CD1c-positive myeloid dendritic cell (primary cell): Measurements from ENCODE around the gene POMGNT2.

Experiments
- DNase-seq: peaks from one replicate; pipeline ENCODE4 v3.0.0-alpha.2; 2016; ENCODE audit errors: extremely low spot score

POMGNT2 gene

DNA sequence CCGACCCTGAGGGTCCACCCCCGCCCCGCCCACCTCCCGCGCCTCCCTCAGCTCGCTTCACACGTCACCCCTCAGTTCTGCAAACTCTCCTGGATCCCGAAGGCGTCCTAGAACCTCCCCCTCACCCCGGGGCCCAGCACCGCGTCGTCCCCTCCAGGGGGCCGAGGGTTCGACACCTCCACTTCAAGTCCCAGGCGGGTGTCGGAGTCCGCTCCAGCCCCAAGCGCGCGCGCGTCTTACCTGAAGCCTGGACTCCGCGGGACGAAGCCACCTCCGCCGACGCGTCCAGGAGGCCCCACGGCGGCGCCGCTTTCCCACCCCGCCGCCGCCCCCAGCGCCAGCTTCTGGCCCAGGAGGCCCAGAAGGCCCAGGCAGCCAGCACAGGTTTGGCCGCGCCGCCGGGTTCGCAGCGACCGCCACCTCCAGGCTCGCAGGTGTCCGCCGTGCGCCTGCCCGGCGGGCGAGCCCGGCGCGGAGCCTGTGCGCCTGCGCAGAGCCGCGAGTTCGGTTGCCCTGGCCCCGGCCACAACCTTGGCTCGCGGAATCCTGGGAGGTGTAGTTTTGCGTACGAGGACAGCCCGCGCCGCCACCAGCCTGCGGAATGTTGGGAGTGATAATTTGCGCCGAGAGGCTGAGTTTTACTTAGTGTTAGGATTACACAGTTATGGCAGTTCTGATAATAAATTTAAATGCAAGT is at the start of gene POMGNT2:
Gene POMGNT2, minus strand, starts transcription at position 484 of the 697 bp plus-strand sequence. CDS start 24,648 bp downstream, outside the sequence.
- DNase-seq, result peak; percentile 89

DNA sequence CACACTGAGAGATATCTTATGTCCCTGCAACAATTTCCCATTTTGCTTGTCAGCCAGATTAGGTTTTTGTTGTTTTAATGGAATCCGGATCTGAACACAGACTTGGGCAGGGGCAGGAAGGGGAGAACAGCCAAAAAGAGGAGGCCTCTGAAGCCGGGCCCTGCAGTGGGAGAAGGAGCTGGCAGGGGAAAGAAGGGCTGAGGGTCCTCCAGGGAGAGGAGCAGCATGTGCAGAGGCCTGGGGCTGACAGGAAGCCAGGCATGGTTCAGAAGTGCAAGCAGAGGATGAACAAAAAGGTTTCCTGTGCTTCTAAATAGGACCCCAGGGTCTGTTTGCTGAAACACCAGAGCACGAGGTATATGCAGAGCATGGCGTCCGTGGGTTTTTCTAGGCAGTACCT is 49.1 kb upstream of the POMGNT2 start:
- DNase-seq, result no peak

DNA sequence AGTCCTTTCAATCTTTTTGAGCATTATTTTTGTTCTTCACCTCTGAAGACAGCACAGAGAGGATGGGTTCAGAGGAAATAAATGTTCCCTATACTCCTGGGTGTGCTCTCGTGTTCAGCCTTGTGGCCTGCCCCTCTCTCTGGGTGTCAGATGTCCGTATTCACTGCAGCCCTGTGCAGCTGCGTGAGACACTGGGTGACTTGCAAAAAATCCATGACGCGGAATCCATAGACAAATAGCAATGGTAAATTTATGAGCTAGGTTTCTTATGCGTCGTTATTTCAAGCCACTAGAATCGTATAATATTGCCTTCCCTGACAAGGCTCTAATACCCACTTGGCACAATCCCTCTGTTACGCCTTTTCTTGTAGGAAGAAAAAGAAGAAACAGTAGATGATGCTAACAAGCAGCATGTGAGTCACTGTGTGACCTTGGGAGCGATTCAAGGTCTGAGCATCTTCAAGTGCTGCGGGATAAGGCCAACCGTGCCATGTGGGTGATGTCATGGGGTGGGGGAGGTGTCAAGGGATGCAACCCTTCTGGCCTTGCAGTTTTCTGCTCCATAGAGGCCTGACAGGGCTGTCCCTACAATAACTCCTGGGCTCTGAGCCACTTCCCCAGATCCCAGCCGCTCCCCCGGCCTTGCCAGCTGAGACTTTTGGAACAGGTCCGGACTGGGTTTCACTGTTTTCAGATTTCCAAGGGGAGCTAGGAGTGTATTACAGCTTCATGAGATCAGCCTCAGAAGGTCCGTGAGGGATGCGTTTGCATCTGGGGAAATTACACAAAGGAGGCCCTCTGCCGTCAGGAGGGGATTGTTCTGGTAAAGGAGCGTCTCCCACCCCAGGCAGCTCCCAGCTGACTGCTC is 47.6 kb upstream of the POMGNT2 start:
- DNase-seq, result no peak

DNA sequence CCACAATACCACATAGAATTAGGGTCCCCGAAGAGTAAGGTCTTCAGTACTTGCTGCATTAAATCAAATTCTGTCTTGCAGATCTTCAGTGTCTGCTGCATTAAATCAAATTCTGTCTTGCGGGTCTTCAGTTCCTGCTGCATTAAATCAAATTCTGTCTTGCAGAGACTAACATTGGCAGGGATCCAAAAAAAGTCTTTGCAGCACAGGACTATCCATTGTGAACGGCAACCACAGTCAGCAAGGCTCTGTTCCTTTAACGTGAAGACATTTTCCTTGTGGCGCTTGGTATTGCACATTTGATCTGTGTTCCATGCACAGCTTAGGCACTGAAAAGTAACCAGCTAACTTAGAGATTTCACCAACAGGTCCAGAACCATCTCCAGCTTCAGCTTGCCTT is 46.8 kb upstream of the POMGNT2 start:
- no peak for DNase-seq

DNA sequence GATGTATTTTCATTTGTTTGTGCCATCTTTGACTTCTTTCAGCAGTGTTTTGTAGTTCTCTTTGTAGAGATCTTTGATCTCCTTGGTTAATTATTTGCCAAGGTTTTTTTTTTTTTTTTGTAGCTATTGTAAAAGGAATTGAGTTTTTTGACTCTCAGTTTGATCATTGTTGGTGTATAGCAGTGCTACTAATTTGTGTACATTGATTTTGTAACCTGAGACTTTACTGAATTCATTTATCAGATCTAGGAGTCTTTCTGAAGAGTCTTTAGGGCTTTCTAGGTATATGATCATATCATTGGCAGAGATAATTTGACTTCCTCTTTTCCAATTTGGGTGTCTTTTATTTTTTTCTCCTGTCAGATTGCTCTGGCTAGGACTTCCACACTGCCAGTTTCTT is 42.2 kb upstream of the POMGNT2 start:
- no peak for DNase-seq

DNA sequence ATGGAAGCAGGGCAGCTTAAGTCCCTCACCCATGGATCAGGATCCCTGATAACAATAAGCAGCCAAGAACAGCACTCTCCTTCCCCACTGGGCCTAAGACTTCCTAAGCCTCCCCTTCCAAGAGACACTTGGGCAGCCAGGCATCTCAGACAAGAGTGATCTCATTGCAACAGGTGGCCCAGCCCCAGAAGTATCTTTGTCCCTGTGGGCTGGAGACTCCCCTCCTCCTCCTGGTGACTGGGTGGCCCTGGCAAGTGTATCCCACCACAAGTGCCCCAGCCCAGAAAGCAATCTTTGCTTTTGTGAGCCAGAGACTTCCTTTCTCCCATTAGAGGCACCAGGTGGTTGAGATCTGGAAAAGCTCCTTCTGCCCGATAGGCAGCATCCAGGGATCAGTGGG is 40.7 kb upstream of the POMGNT2 start:
- DNase-seq, result no peak

DNA sequence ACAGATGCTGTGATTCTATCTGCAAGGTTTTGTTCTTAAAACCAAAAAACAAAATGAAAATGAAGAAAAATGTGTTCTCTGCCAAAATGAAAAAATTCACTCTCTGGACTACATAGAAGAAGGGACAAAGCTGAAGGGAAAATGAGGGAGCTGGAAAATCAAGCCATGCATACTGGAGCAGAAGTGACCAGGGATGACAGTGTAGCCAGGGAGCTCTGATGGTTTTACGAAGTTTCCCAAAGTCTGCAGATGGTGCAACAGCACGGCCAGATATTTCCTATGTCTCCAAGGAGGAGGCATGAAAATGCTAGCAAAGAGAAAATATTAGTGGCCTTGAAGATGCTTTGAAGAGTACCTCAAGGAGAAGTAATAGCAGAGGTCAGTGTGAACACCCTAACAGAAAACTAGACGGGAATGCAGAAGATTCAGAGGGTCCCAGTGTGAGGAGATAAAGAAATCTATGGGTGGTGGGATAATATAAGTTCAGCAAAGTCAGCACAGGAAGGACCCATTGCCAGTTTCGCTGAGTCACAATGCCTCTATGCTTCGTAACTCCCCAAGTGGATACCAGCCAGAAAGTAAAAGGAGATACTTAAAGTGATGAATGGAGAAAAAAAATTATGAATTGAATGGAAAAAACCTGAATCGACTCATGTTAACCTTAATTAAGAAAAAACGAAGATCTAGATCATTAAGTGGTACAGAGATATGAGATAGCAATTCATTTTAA is 39.0 kb upstream of the POMGNT2 start:
- no peak for DNase-seq

DNA sequence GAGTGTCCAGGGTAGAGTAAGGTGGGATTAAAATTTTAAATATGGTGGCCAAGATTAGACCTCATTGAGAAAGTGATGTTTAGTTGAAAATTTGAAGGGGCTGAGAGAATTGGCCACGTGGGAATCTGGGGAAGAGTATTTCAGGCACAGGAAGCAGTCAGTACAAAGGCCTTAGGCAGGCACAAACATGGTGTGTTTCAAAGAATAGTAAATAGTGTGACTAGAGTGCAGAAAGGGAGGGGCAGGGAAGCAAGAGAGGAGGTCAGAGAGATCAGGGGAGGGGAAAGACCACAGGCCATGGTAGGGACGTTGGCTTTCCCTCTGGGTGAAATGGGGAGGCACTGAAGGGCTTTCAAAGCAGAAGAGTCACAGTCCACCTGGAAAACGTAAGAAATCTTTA is 36.6 kb upstream of the POMGNT2 start:
- no peak for DNase-seq

DNA sequence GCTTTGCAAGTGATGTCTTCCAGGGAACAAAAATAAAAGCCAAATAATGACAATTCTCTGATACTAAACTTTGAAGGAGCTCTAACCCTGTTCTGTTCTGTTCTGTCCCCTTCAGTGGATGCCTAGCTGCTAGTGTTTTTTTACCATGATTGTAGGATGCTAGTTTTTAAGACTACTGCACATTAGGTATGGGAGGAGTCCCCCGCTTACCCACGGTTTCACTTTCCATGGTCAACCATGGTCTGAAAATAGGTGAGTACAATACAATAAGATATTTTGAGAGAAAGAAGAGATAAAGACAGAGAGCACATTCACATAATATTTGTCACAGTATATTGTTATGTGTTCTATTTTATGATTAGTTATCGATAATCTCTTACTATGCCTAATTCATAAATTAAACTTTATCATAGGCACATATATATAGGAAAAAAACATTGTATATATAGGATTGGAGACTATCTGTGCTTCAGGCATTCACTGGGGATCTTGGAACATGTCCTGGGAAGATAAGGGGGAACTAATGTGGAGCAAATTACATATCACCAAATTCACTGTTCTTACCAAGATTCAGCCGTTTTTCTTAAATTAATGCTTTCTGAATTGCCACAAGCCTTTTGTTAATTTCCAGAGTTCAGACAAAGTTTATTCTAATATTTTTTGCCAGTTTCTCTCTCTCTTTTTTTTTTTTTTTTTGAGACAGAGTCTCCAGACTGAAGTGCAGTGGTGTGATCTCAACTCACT is 32.8 kb upstream of the POMGNT2 start:
- DNase-seq, result no peak

DNA sequence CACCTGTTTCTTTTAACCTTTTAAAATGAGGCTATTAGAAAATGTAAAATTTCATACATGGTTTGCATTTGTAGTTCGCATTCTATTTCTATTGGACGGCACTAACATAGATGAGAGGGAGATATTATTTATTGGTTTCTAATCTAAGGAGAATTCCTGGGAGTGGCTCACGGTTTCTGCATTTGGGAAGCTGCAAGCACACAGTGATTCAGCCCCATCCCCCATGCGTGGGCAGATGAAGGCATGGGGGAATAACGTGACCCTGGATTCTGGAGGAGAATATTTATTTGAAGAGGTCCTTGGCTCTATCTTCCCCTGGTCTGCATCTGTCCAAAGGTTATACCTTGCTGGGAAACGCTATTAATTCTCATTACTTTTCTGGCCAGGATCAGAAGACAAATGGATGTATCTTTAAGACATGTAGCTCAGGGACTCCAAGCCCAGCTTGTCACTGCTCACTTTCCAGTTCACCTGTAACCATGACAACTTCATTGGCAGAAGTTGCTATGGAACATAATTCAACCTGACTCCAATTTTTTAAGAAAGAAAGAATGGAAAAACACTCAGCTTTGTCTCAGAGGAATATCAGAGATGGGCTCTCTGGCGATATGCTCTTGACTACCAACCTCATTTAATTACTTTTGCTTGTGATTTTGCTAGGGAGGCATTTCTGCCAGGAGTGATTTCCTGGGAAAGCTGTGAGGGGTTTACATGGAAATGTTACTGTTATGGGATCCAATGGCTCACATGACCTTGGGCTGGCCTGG is 27.2 kb upstream of the POMGNT2 start:
- no peak for DNase-seq

DNA sequence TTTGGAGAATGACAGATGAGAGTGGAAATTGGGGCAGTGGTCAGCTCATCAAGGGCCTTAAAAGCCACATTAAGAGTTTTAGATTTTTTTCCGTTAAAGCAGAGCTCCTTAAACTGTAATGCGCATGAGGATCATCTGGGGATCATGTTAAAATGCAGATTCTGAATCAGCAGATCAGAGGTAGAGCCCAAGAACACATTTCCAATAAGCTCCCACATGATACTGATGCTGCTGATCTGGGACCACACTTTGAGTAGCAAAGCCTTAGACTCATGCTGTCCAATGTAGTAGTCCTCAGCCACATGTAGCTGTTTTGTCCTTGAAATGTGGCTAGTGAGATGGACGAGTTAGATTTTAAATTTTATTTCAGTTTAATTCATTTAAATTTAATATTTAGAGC is 26.3 kb upstream of the POMGNT2 start:
- no peak for DNase-seq

DNA sequence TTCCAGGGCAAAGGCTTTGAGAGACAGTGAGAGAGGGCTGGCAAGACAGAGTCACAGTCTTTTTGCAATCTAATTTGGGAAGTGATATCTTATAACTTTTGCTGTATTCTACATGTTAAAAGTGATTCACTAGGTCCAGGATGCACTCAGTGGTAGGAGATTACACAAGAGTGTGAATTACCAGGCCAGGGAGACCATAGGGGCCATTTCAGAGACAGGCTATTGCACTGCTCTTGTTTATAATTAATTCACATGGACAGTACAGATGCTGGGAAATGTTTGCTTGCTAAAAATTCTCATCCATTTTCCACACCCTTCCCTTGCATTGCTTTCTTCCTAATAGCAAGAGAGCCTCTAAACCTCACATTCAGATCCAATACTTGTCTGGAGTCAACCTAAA is 22.6 kb upstream of the POMGNT2 start:
- DNase-seq, result no peak

DNA sequence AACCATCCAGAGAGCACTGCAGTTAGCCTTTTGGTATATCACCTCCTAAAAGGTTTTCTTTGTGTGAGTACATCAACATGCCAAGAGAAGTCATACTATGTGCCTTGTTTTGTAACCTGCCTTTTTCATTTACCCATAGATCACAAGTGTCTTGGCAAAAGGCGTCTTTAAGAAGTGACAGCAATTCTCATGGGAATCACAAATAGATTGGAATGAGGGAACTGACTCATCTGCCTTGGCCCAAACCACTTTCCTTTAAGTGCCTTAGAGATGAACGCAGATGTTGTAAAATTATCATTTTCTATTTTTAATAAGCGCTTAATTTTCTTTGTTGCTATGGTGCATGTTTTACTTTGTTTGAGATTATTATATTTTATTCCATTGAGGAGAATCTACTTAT is 20.7 kb upstream of the POMGNT2 start:
- DNase-seq, result no peak

DNA sequence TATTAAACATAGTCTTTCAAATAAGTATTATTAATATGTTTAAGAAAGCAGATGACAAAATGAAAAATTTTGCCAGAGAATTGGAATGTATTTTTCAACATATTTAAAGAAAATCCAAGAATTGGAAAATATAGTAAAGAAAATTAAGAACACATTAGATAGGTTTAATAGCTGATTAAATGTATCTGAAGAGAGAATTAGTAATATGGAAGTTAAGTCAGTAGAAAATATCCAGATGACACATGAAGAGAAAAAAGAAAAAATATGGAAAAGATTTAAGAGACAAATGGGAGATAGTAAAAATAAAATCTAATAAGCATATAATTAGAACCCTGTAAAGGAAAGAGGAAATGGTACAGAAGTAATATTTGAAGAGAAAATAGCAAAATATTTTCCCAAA is 18.0 kb upstream of the POMGNT2 start:
- no peak for DNase-seq

DNA sequence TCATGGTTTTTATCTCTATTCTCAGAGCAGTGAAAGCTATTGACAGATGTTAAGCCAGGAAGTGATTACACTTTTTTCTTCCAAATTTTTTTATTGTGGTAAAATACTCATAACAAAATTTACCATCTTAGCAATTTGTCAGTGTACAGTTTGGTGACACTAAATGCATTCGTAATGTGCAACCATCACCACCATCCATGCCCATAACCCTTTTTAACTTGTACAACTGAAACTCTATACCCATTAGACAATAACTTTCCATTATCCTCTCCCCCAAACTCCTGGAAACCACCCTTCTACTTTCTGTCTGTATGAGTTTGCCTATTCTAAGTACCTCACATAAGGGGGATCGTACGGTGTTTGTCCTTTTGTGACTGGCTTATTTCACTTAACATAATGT is 15.1 kb upstream of the POMGNT2 start:
- no peak for DNase-seq

DNA sequence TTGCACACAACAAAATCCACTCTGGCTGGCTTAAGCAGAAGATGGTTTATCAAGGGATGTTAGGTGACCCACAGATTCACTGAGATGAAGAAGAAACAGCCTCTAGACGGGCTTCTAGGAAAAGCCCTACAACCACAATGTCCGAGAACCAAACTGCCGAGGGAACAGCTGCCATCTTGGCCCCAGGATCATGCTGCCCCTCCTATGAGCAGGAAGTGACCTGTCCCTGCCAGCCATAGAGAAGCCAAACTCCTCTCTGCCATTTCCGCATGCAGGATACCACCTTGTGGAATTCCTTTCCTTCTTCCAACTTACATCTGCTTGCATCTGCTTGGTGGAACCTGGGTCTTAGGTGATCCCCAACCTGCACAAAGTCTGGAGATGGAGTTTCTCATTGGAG is 11.4 kb upstream of the POMGNT2 start:
- no peak for DNase-seq

DNA sequence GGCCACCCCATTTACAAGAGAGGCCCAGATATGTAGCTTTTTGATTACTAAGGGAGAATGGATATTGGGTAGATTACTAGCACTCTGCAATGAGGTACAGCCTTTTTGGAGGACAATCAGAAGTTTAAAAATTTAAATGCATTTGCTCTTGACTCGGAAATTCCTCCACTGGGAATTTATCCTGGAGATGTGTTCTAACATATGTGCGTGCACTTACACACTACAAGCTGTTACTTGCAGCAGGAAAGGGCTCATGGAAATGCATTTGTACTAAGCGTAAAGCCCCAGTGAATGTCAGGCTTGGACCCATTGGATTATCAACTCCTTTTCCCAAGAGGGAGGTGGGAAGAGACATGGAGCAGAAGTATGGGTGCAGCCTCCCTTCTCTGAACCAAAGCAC is 7.8 kb upstream of the POMGNT2 start:
- no peak for DNase-seq

DNA sequence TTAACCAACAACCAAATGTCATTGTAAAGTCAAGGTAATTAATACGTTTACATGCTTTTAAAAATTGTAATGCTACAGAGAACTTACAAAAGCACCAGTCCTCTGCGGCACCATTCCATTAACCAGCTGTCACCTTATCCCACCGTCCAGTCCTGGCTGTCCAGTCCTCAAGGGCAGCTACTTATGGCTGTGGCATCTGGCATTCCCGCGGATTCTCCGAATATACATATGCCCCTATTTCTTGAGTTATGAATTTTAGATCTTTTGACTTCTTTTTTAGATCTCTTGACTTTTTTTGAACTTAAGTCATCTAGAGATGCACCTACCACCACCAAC is 382 bp upstream of the POMGNT2 start:
- DNase-seq, result no peak

DNA sequence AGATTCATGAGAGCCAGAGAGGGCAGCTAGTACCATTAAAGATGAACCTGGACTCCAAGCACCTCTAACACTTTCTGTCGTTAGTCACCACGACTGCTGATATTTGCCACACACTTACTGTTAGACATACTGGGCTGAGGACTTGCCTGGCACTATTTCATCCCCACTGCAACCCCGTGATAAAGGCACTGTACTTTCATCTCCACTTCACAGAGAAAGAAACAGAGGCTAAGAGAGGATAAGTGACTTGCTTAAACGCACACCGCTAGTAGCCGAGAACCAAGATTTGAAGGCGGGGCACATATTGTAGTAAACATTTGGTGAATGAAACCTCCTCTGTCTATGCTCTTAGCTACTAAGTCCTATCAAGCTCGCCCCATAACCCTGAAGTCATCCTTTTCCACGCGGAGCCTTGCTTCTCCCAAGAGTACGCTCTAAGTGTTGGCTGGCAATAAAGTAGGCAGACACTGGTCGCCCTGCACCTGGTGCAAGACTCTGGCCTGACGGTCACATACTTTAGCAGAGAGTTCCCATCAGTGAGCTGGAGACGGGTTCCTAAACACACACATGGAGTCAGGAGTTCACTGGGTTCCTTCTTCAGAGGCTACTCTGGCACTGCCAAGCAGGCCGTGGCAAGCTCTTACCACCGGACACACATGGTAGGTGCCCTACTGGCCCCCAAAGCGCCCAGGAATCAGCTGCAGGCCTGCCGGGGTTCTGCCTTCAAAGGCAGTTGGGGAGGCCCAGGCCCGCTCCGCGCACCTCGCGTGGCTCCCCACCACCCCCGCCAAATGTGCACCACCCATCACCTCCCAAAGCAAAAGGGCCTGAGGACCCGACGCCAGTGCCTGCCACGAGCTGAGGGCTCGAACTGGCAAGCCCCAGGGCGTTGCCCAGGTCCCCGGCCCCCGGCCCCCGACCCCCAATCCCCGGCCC is 951 bp downstream of the POMGNT2 start:
- no peak for DNase-seq

DNA sequence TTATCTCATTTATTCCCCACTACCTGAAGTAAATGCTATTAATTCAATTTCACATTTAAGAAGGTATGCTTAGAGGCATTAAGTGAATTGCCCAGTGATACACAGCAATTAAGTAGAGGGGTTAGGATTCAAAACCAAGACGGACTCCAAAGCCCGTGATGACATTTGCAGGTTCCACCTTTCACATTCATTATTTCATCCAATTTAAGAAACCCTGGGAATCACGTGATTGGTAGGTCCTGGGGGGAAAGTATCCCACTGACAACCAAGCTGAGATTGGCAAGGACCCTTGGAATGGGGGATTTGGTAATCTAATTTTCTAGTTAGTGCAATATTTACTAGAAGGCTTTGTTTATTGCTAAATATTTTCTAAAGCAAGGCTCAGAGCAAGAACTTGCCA is 1.8 kb downstream of the POMGNT2 start:
- no peak for DNase-seq
